ENCODE results near the gene COLQ. TPM values are rescaled to one million over a fixed set of nuclear protein-coding genes. Genes with fewer than 3 reads are reported as not detected.

The COLQ gene
- total RNA-seq, 2 experiments from 2014 or later: 2.3 to 2.9 TPM

GRCh38 chr3:15556512-15556911 lies 35.0 kb upstream of the COLQ start:
- ATAC-seq (peak; percentile 57), DNase-seq (no peak)
- no peaks in the 10 kb centered on the region for H3K9me3 Mint-ChIP-seq
- H3K27me3 Mint-ChIP-seq: no peaks in the 10 kb centered on the region
- H3K27ac Mint-ChIP-seq: peak overlapping the region; percentile 67
- POLR2A ChIA-PET: interaction anchor here (0.7 to 1.6 kb wide), 3 partner anchors 21 to 129 kb away, joined by 3 to 4 read pairs (median 3); no protein-coding TSS in a partner anchor
- intact Hi-C loops (cut with micrococcal nuclease): loop anchor here (5.0 kb wide), 3 partner anchors 59 to 284 kb away; partner anchors contain the start of genes EAF1 and METTL6
- TF ChIP-seq CTCF (IDR thresholded peaks at IDR 0.05): no peak
- no peak overlapping the region for H3K4me3 Mint-ChIP-seq
- peaks cover 1% of the 10 kb centered on the region for H3K36me3 Mint-ChIP-seq (ENCODE audit: low read depth)
- peaks cover 17% of the 10 kb centered on the region for H3K4me1 Mint-ChIP-seq (ENCODE audit: low read depth)
- CTCF ChIA-PET: interaction anchor here (0.6 to 3.4 kb wide), 30 partner anchors 9 to 447 kb away, joined by 3 to 22 read pairs (median 4); partner anchors contain the start of genes CAPN7, EAF1 and METTL6

- DNase-seq (no peak), ATAC-seq (no peak)
- Mint-ChIP-seq H3K4me3 (no peak overlapping the region), H3K4me1 (ENCODE audit: low read depth) (peaks cover 17% of the 10 kb centered on the region), H3K27ac (no peak overlapping the region), H3K27me3 (no peaks in the 10 kb centered on the region), H3K36me3 (ENCODE audit: low read depth) (no peaks in the 10 kb centered on the region), H3K9me3 (no peaks in the 10 kb centered on the region)
- intact Hi-C loops (cut with micrococcal nuclease): no loop called here
- ChIA-PET POLR2A (no interaction called here), CTCF (no interaction called here)
- TF ChIP-seq CTCF (IDR thresholded peaks at IDR 0.05): no peak
Measured at GRCh38 chr3:15553749-15554148, 32.2 kb upstream of the COLQ start.

GRCh38 chr3:15551902-15552301 lies 30.4 kb upstream of the COLQ start:
- DNase-seq (no peak), ATAC-seq (no peak)
- no peak for TF ChIP-seq CTCF (IDR thresholded peaks at IDR 0.05)
- Mint-ChIP-seq H3K27me3 (no peaks in the 10 kb centered on the region), H3K9me3 (peaks cover 4% of the 10 kb centered on the region), H3K4me1 (ENCODE audit: low read depth) (peaks cover 9% of the 10 kb centered on the region), H3K4me3 (no peak overlapping the region), H3K36me3 (ENCODE audit: low read depth) (no peaks in the 10 kb centered on the region), H3K27ac (no peak overlapping the region)
- POLR2A ChIA-PET: interaction anchor here (0.5 kb wide), 1 partner anchor 16 kb away, joined by 3 read pairs; no protein-coding TSS in a partner anchor
- CTCF ChIA-PET: no interaction called here
- intact Hi-C loops (cut with micrococcal nuclease): no loop called here

GRCh38 chr3:15549846-15550245 lies 28.3 kb upstream of the COLQ start:
- Mint-ChIP-seq H3K27me3 (no peaks in the 10 kb centered on the region), H3K36me3 (ENCODE audit: low read depth) (no peaks in the 10 kb centered on the region), H3K4me1 (ENCODE audit: low read depth) (no peaks in the 10 kb centered on the region), H3K27ac (no peak overlapping the region), H3K4me3 (no peak overlapping the region), H3K9me3 (peaks cover 13% of the 10 kb centered on the region)
- POLR2A ChIA-PET: no interaction called here
- TF ChIP-seq CTCF (IDR thresholded peaks at IDR 0.05): no peak
- CTCF ChIA-PET: no interaction called here
- DNase-seq (no peak), ATAC-seq (no peak)
- intact Hi-C loops (cut with micrococcal nuclease): no loop called here

- Mint-ChIP-seq H3K4me1 (ENCODE audit: low read depth) (peaks cover 14% of the 10 kb centered on the region), H3K36me3 (ENCODE audit: low read depth) (no peaks in the 10 kb centered on the region), H3K27ac (no peak overlapping the region), H3K9me3 (peaks cover 10% of the 10 kb centered on the region), H3K27me3 (no peaks in the 10 kb centered on the region), H3K4me3 (no peak overlapping the region)
- ATAC-seq (no peak), DNase-seq (no peak)
- intact Hi-C loops (cut with micrococcal nuclease): no loop called here
- ChIA-PET CTCF (interaction anchor here (0.8 to 1.6 kb wide), 2 partner anchors 14 to 16 kb away, joined by 3 to 5 read pairs; no protein-coding TSS in a partner anchor), POLR2A (interaction anchor here (0.6 to 1.2 kb wide), 3 partner anchors 12 to 336 kb away, joined by 3 to 4 read pairs (median 3); partner anchors contain the start of gene CAPN7)
- TF ChIP-seq CTCF (IDR thresholded peaks at IDR 0.05): no peak
Measured at GRCh38 chr3:15542614-15543013, 21.1 kb upstream of the COLQ start.

Data from activated CD8-positive, alpha-beta T cell treated with anti-CD3 and anti-CD28 coated beads for 36 hours (primary cell).